HCT116 (cell line): ENCODE results near the gene ZNF586. TPM values are rescaled to one million over a fixed set of nuclear protein-coding genes. Genes with fewer than 3 reads are reported as not detected.

Source experiments
- ATAC-seq: fragments of 200-7000 bp; cut with Tn5 transposase; 2 replicates; pipeline ENCODE4 v1.9.1; 2020; ENCODE audit warnings: mild to moderate bottlenecking, moderate library complexity
- BruUV-seq: library from RNA; stranded (reverse); fragments of 400-500 nt; replicated peaks from 2 replicates; lab custom pipeline; 2021; lab: Mats Ljungman, UMichigan
- CTCF ChIA-PET: fragments of 300-600 bp; sonication (Branson Sonifier 250); formaldehyde crosslinking; loops from one replicate; lab custom pipeline; 2021; ENCODE audit warnings: antibody characterized with exemption; lab: Charles Lee
- POLR2A ChIA-PET: fragments of 300-600, 350-600 bp; sonication (Branson Sonifier 250); formaldehyde crosslinking; loops from one replicate; lab custom pipeline; 2021; ENCODE audit warnings: antibody characterized with exemption; lab: Charles Lee
- RAD21 ChIA-PET, 2 experiments: fragments of 300-600 bp; sonication (Branson Sonifier 250); formaldehyde crosslinking; loops; one replicate each; lab custom pipeline; 2023; ENCODE audit warnings: low total read pairs in 2 of 2; ENCODE audit not compliant: uncharacterized antibody in 2 of 2, unreplicated experiment in 2 of 2, low non-redundant PET in 1 of 2; lab: Charles Lee
- DNase-seq: peaks from one replicate; pipeline ENCODE4 v3.0.0-alpha.2; 2010; ENCODE audit warnings: low read depth, low spot score
- H2AFZ ChIP-seq: fragments of 200-600 bp; shearing (Covaris generic), sonication (generic); 2 replicates; pipeline ENCODE4 v1.6.1; 2017; ENCODE audit warnings: low read depth, mixed run types, mixed read lengths, antibody characterized with exemption, low read length; ENCODE audit not compliant: poor library complexity, severe bottlenecking
- H3K27ac ChIP-seq: 2 replicates; pipeline ENCODE4 v1.5.1; 2012; ENCODE audit warnings: low read depth, low read length
- H3K27me3 ChIP-seq: fragments of 200-600 bp; sonication (generic); 2 replicates; pipeline ENCODE4 v1.6.1; 2016; ENCODE audit warnings: mixed run types, low read length, mixed read lengths; ENCODE audit not compliant: insufficient read depth
- H3K36me3 ChIP-seq, 2 experiments: fragments of 200-500 bp in 1 of 2; fragments of 200-600 bp in 1 of 2; sonication (Bioruptor generic) in 1 of 2; sonication (generic) in 1 of 2; 2 replicates each; pipeline versions ENCODE4 v1.5.1 to v1.6.1; 2014 to 2016; ENCODE audit warnings: low read length in 2 of 2, inconsistent platforms in 1 of 2, mixed read lengths in 1 of 2, mixed run types in 1 of 2; ENCODE audit not compliant: insufficient read depth in 2 of 2, control insufficient read depth in 1 of 2
- H3K4me1 ChIP-seq, 2 experiments: fragments of 200-600 bp in 1 of 2; sonication (generic) in 1 of 2; 2 replicates each; pipeline versions ENCODE4 v1.5.1 to v1.6.1; 2012 to 2017; ENCODE audit warnings: low read length in 2 of 2, inconsistent platforms in 1 of 2, mild to moderate bottlenecking in 1 of 2, mixed read lengths in 1 of 2, mixed run types in 1 of 2, moderate library complexity in 1 of 2; ENCODE audit not compliant: insufficient read depth in 2 of 2, control insufficient read depth in 1 of 2
- H3K4me2 ChIP-seq: fragments of 200-600 bp; sonication (generic); 2 replicates; pipeline ENCODE4 v1.6.1; 2017; ENCODE audit warnings: mixed run types, low read length, mixed read lengths
- H3K4me3 ChIP-seq, 2 experiments: fragments of 200-600 bp in 1 of 2; sonication (generic) in 1 of 2; replicated peaks in 1 of 2; 2 replicates each; pipeline ENCODE4 v1.5.1; 2011 to 2016; ENCODE audit warnings: low read length in 2 of 2, control low read depth in 1 of 2, low read depth in 1 of 2, mild to moderate bottlenecking in 1 of 2, mixed read lengths in 1 of 2, mixed run types in 1 of 2
- H3K79me2 ChIP-seq: fragments of 200-600 bp; sonication (generic); 2 replicates; pipeline ENCODE4 v1.6.1; 2017; ENCODE audit warnings: mild to moderate bottlenecking, mixed run types, low read length, moderate library complexity, mixed read lengths; ENCODE audit not compliant: insufficient read depth
- H3K9ac ChIP-seq: fragments of 200-600 bp; sonication (generic); 2 replicates; pipeline ENCODE4 v1.6.1; 2016; ENCODE audit warnings: low read length, mixed read lengths
- H3K9me2 ChIP-seq: fragments of 200-600 bp; sonication (generic), shearing (Covaris generic); 2 replicates; pipeline ENCODE4 v1.6.1; 2017; ENCODE audit warnings: mixed run types, mild to moderate bottlenecking, moderate library complexity; ENCODE audit not compliant: insufficient read depth
- H3K9me3 ChIP-seq, 2 experiments: fragments of 200-500 bp in 1 of 2; fragments of 200-600 bp in 1 of 2; sonication (Bioruptor generic) in 1 of 2; sonication (generic) in 1 of 2; 2 replicates each; pipeline ENCODE4 v1.6.1; 2014 to 2017; ENCODE audit warnings: low read length in 2 of 2, mixed read lengths in 2 of 2, inconsistent platforms in 1 of 2, low read depth in 1 of 2, mild to moderate bottlenecking in 1 of 2, mixed run types in 1 of 2, moderate library complexity in 1 of 2; ENCODE audit not compliant: control insufficient read depth in 1 of 2, insufficient read depth in 1 of 2
- H4K20me1 ChIP-seq: fragments of 200-600 bp; sonication (generic), shearing (Covaris generic); 2 replicates; pipeline ENCODE4 v1.6.1; 2017; ENCODE audit warnings: mixed run types, mild to moderate bottlenecking, moderate library complexity; ENCODE audit not compliant: insufficient read depth
- ATF3 ChIP-seq: IDR thresholded peaks from 2 replicates; pipeline ENCODE4 v1.6.1; 2012
- CBX3 ChIP-seq: IDR thresholded peaks from 2 replicates; pipeline ENCODE4 v1.6.1; 2012; ENCODE audit warnings: low read depth
- CEBPB ChIP-seq: IDR thresholded peaks from 2 replicates; pipeline ENCODE4 v1.6.1; 2012; ENCODE audit warnings: low read depth
- CTCF ChIP-seq, 3 experiments: fragments of 200-600 bp in 1 of 3; sonication (generic) in 1 of 3; IDR thresholded peaks in 2 of 3; conservative IDR thresholded peaks in 1 of 3; 2 replicates each; pipeline ENCODE4 v1.5.1; 2012 to 2017; ENCODE audit warnings: low read depth in 2 of 3, low read length in 2 of 3, antibody characterized with exemption in 1 of 3, borderline replicate concordance in 1 of 3, control low read depth in 1 of 3, mild to moderate bottlenecking in 1 of 3, mixed read lengths in 1 of 3, mixed run types in 1 of 3, moderate library complexity in 1 of 3; ENCODE audit not compliant: insufficient read depth in 1 of 3
- ELF1 ChIP-seq: IDR thresholded peaks from 2 replicates; pipeline ENCODE4 v1.6.1; 2012; ENCODE audit warnings: low read depth, borderline replicate concordance
- EZH2phosphoT487 ChIP-seq: fragments of 200-600 bp; IDR thresholded peaks from 2 replicates; pipeline ENCODE4 v1.6.1; 2018; ENCODE audit warnings: antibody characterized with exemption, borderline replicate concordance
- JUND ChIP-seq: IDR thresholded peaks from 2 replicates; pipeline ENCODE4 v1.6.1; 2012
- MAX ChIP-seq: IDR thresholded peaks from 2 replicates; pipeline ENCODE4 v1.6.1; 2012
- POLR2A ChIP-seq: IDR thresholded peaks from 2 replicates; pipeline ENCODE4 v1.7.0; 2011; ENCODE audit warnings: borderline replicate concordance; ENCODE audit not compliant: insufficient read depth, insufficient read length; ENCODE audit errors: extremely low read depth
- POLR2AphosphoS5 ChIP-seq: IDR thresholded peaks from 2 replicates; pipeline ENCODE4 v1.6.1; 2011; ENCODE audit warnings: mild to moderate bottlenecking, low read depth, low read length, moderate library complexity
- RAD21 ChIP-seq: IDR thresholded peaks from 2 replicates; pipeline ENCODE4 v1.6.1; 2012; ENCODE audit warnings: low read depth, mild to moderate bottlenecking
- SP1 ChIP-seq: IDR thresholded peaks from 2 replicates; pipeline ENCODE4 v1.6.1; 2012; ENCODE audit warnings: low read depth
- SRF ChIP-seq: IDR thresholded peaks from 2 replicates; pipeline ENCODE4 v1.6.1; 2012; ENCODE audit warnings: low read depth
- TCF7L2 ChIP-seq: IDR thresholded peaks from 2 replicates; pipeline ENCODE4 v1.7.0; 2011; ENCODE audit warnings: borderline replicate concordance, inconsistent platforms; ENCODE audit not compliant: insufficient read depth, insufficient read length; ENCODE audit errors: extremely low read depth
- YY1 ChIP-seq: IDR thresholded peaks from 2 replicates; pipeline ENCODE4 v1.6.1; 2011; ENCODE audit warnings: low read length, low read depth, moderate library complexity, mild to moderate bottlenecking; ENCODE audit not compliant: insufficient replicate concordance; ENCODE audit errors: extremely low read depth
- ZBTB33 ChIP-seq: IDR thresholded peaks from 2 replicates; pipeline ENCODE4 v1.6.1; 2011; ENCODE audit warnings: mild to moderate bottlenecking, low read length, moderate library complexity; ENCODE audit not compliant: insufficient replicate concordance; ENCODE audit errors: extremely low read depth
- ZFX ChIP-seq: fragments of 450-650 bp; IDR thresholded peaks from 2 replicates; pipeline ENCODE4 v1.6.1; 2017
- ZNF274 ChIP-seq: fragments of 200-500 bp; sonication (Bioruptor generic); IDR thresholded peaks from 2 replicates; pipeline ENCODE4 v1.6.1; 2014; ENCODE audit warnings: mild to moderate bottlenecking, low read depth, low read length, inconsistent platforms
- intact Hi-C: fragments of 100-400 bp; cut with micrococcal nuclease; formaldehyde crosslinking; loops from 2 replicates; pipeline ENCODE4 v1.10.0; 2022
- total RNA-seq: library from RNA; stranded (reverse); gene quantifications from one replicate; pipeline ENCODE4 v1.2.1, GENCODE V29; 2021; ENCODE audit not compliant: unreplicated experiment

Gene ZNF586
- total RNA-seq, 1 experiment from 2014 or later: 3.5 TPM

- Histone ChIP-seq H2AFZ (no peak overlapping the region), H4K20me1 (no peaks in the 10 kb centered on the region), H3K79me2 (no peaks in the 10 kb centered on the region), H3K4me3 (no peak overlapping the region), H3K9me2 (no peaks in the 10 kb centered on the region), H3K36me3 (peaks cover 17 to 34% of the 10 kb centered on the region in 2 experiments), H3K27me3 (no peaks in the 10 kb centered on the region), H3K4me2 (no peak overlapping the region), H3K4me1 (no peaks in the 10 kb centered on the region), H3K9me3 (peaks cover 26 to 32% of the 10 kb centered on the region in 2 experiments; a peak in 3 of 4 replicates), H3K9ac (no peak overlapping the region), H3K27ac (no peak overlapping the region)
- intact Hi-C loops: no loop called here
- no TSS peak for BruUV-seq
- ChIA-PET POLR2A (no interaction called here), CTCF (no interaction called here), RAD21 (no interaction called here)
- no peak for DNase-seq
- TF ChIP-seq JUND (no peak), POLR2A (no peak), ZNF274 (no peak), CBX3 (no peak), SP1 (no peak), ATF3 (no peak), RAD21 (no peak), TCF7L2 (no peak)
- no peak for ATAC-seq
These were observed 11.5 kb upstream of the ZNF586 start for GRCh38 chr19:57757941-57758340.

GRCh38 chr19:57759096-57759495 lies 10.4 kb upstream of the ZNF586 start:
- POLR2A ChIA-PET: no interaction called here
- H3K79me2 ChIP-seq: no peaks in the 10 kb centered on the region
- peaks cover 5 to 22% of the 10 kb centered on the region in 2 experiments for H3K36me3 ChIP-seq
- RAD21 ChIA-PET: no interaction called here
- no peak overlapping the region for H3K4me2 ChIP-seq
- no TSS peak for BruUV-seq
- no peaks in the 10 kb centered on the region for H4K20me1 ChIP-seq
- no peak overlapping the region for H2AFZ ChIP-seq
- H3K4me1 ChIP-seq: no peaks in the 10 kb centered on the region
- no peak overlapping the region for H3K27ac ChIP-seq
- DNase-seq: no peak
- intact Hi-C loops: no loop called here
- no peak for ATAC-seq
- H3K9me2 ChIP-seq: no peaks in the 10 kb centered on the region
- no peaks in the 10 kb centered on the region for H3K27me3 ChIP-seq
- peaks cover 15 to 20% of the 10 kb centered on the region in 2 experiments; a peak in 3 of 4 replicates for H3K9me3 ChIP-seq
- H3K9ac ChIP-seq: no peak overlapping the region
- no peak overlapping the region for H3K4me3 ChIP-seq
- CTCF ChIA-PET: no interaction called here
- TF ChIP-seq ELF1 (no peak), MAX (no peak), JUND (no peak), CTCF (IDR thresholded peaks at IDR 0.05 in 2 of 3, conservative IDR thresholded peaks at IDR 0.05 in 1 of 3; ENCODE audit: borderline replicate concordance in 1 of 3, insufficient read depth in 1 of 3, low read depth in 2 of 3, low read length in 2 of 3) (no peak), SRF (no peak), RAD21 (no peak), TCF7L2 (no peak), YY1 (no peak), ZFX (no peak), POLR2AphosphoS5 (no peak), ZBTB33 (no peak), CEBPB (no peak), EZH2phosphoT487 (no peak)
